Middle frontal gyrus (tissue), 1 donor: Measurements from ENCODE around the gene OR2J3.
"Not testable (repeated sequence)": the region's sequence is repeated elsewhere in the genome, so short reads cannot be mapped to it uniquely, and the experiment has no call there.

Source experiments
- DNase-seq: peaks from one replicate; pipeline ENCODE4 v3.0.0-alpha.2; 2015; ENCODE audit warnings: low spot score; ENCODE audit errors: extremely low spot score

OR2J3 gene

DNA sequence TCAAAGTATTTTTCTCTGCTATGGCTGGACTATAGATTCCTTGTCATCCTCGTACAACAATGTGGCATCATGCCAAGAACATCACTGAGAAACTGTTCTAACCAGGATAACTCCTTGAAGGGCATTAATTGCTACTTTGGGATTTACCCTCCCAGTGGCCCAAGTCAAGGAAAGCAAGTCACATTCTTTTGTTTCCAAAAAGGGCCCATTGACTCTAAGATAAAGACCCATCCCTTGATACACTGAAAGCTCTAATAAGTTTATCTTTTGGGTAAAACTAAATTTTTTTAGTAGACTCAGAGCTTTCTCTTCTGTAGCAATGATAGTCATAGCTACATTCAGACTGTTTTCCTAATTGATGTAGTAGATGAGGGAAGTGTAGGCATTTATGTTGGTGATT is at the start of gene OR2J3:
OR2J3 (plus strand) TSS at position 301 of the 400 bp plus-strand sequence. CDS start 3,833 bp downstream, outside the sequence.
- DNase-seq, result no peak

- DNase-seq, result no peak
These were observed 35.8 kb upstream of the OR2J3 start for GRCh38 chr6:29071831-29072723.

DNA sequence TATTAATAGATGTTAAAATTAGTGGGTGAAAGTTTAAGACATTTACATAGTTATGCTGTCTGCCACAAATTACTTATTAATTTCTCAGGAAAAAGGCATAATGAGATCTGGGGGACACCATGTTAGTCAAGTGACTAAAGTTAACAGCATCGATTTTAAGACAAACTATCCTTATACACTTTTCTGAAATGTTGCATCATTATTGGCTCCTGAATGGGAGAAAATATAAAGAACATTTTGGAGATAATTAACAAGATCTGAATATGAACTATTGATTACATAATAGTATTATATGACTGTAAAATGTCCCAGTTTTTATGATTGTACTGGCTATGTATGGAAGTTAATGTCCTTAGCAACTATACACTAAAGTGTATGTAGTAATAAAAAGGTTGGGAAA is 28.7 kb upstream of the OR2J3 start:
- no peak for DNase-seq

GRCh38 chr6:29081312-29081711 is 26.5 kb upstream of the OR2J3 start:
- DNase-seq, result no peak

DNA sequence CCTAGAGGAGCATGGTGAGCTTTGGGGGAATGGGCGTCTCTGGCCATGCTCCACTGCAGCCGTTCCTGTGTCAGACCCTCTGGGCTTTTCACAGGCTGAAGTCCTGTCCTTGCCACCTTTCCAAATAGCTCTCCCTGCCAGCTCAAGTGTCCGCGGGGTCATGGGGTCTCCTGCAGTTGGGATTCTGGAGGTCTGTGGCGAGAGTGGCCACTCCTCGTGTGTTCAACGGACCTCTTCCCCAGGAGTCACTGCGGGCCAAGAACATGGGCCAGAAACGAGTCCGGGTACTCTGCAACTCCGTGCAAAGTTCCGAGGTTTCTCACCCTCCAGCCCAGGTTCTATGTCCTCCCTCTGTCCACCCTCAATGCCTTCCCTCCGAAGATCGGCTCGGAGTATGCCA is 25.4 kb upstream of the OR2J3 start:
- DNase-seq, result no peak

GRCh38 chr6:29087213-29087612 is 20.6 kb upstream of the OR2J3 start, which contains the start of gene OR2B3:
Gene OR2B3 (minus strand): TSS chr6:29087313. CDS start chr6:29087248, 65 bp downstream.
- no peak for DNase-seq

- no peak for DNase-seq
These were observed 14.9 kb upstream of the OR2J3 start for GRCh38 chr6:29092957-29093356.

- DNase-seq, result no peak
These were observed 10.1 kb upstream of the OR2J3 start for GRCh38 chr6:29097803-29098202.

- DNase-seq, result no peak
These were observed 8.7 kb upstream of the OR2J3 start, which contains the start of gene OR2J1 for GRCh38 chr6:29099190-29099589. Gene OR2J1 (plus strand): TSS chr6:29099490. CDS start chr6:29100943, 1,453 bp downstream.

- DNase-seq, result no peak
These were observed 4.3 kb downstream of the OR2J3 start for GRCh38 chr6:29112135-29112534.

DNA sequence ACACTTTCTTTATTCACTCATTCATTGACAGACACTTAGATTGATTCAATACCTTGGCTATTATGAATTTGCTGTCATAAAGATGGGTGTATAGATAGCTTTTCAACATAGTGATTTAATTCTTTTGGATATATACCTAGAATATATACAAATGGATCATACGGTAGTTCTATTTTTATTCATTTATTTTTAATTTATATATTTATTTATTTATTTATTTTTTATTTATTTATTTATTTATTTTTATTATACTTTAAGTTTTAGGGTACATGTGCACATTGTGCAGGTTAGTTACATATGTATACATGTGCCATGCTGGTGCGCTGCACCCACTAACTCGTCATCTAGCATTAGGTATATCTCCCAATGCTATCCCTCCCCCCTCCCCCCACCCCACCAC is 7.1 kb downstream of the OR2J3 start:
- not testable (repeated sequence) for DNase-seq

GRCh38 chr6:29129326-29130012 is 21.6 kb downstream of the OR2J3 start:
- DNase-seq, result no peak

DNA sequence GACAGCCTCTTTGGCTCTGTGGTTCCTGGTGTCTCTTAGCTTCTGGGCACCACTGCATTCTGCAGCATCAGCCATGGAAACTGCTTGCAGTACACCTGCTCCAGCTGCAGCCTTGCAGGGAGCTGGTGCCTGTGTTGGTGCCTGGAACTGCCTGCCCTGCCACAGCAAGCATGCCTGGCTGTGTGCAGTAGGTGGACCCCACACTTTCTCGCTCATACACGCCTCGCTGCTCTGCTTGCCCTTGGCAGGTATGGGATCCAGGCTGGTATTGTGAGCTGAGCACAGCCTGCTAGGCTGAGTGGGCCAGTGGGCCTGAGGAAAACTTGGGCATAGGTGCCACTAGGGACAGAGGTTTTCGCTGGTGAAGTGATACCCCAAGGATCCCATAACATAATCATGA is 22.8 kb downstream of the OR2J3 start:
- no peak for DNase-seq

GRCh38 chr6:29131691-29132090 is 23.8 kb downstream of the OR2J3 start:
- DNase-seq, result no peak

DNA sequence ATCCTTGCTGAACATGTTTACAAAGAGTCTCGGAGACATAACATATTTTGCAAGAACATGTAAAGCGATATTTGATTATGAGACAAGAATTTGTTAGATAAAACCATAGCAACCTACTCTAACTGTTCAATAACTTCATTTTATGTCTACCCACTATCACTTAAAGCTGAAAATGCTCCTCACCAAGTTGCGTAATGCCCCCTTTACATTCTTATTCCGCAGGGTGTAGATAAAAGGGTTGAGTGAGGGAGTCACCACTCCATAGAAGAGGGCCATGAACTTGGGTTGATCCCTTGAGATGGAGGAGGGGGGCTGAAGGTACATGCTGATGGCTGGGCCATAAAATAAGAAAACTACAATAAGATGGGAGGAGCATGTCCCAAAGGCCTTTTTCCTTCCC is 29.9 kb downstream of the OR2J3 start:
- DNase-seq, result no peak

- DNase-seq, result no peak
These were observed 33.7 kb downstream of the OR2J3 start for GRCh38 chr6:29141606-29142005.

- no peak for DNase-seq
These were observed 34.5 kb downstream of the OR2J3 start for GRCh38 chr6:29142309-29142708.

DNA sequence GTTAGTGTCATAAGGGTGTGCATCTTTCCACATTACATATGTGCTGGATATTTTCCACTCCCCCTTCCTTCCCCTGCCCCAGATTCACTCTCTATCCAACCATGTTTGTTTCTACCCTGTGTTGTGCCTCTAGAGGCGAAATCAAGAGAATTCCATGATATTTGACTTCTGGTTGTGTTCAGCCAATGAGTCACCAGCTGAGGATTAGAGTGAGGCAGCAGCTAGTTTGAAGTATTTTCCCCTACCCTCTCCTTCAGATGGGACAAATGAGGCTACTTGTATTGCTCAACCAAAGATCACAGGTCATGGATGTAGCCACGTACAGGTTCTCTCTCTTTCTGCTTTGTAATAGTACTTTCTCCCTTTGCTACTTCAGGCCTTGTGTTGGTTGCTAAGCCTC is 38.3 kb downstream of the OR2J3 start:
- DNase-seq, result no peak

DNA sequence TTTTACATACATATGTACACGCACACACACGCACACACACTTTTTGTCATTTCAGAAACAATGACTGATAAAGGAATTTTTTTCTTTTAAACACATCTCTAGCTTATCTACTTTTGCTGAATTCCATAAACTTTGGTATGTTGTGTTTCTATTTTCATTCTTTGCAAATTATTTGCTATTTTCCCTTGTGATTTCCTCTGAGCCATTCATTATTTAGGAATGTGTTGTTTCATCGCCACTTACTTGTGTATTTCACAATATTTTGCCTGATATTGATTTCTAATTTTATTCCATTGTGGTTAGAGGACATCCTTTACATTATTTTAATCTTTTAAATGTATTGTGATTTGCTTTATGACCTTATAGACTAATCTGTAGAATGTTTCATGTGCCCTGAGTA is 39.2 kb downstream of the OR2J3 start:
- no peak for DNase-seq

DNA sequence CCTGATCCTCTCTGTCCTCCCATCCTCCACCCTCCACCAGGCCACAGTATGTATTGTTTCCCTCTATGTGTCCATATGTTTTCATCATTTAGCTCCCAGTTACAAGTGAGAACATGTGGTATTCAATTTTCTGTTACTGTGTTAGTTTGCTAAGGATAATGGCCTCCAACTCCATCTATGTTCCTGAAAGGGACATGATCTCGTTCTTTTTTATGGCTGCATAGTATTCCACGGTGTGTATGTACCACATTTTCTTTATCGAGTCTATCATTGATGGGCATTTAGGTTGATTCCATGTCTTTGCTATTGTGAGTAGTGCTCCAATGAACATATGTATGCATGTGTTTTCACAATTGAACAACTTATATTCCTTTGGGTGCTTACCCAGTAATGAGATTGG is 41.6 kb downstream of the OR2J3 start:
- not testable (repeated sequence) for DNase-seq

DNA sequence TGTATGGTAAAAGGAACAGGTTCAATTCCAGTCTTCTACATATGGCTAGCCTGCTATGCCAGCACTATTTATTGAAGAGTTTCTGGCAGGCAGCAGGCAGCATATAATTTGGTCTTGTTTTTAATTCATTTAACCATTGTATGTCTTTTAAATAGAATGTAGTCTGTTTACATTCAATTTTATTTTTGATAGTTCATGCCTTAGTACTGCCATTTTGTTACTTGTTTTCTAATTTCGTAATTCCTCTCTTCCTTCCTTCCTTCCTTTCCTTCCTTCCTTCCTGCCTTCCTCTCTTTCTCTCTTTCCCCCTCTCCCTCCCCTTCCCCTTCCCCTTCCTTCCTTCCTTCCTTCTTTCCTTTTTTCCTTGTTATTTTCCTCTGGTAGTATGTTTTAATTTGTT is 45.2 kb downstream of the OR2J3 start:
- no peak for DNase-seq

DNA sequence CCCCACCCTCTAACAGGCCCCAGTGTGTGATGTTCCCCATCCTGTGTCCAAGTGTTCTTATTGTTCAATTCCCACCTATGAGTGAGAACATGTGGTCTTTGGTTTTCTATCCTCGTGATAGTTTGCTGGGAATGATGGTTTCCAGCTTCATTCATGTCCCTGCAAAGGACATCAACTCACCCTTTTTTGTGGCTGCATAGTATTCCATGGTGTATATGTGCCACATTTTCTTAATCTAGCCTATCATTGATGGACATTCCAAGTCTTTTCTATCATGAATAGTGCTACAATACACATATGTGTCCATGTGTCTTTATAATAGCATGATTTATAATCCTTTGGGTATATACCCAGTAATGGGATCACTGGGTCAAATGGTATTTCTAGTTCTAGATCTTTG is 47.3 kb downstream of the OR2J3 start:
- not testable (repeated sequence) for DNase-seq
